ENCODE results near the gene EBF4. TPM values are rescaled to one million over a fixed set of nuclear protein-coding genes. Genes with fewer than 3 reads are reported as not detected.

The EBF4 gene, protein sequence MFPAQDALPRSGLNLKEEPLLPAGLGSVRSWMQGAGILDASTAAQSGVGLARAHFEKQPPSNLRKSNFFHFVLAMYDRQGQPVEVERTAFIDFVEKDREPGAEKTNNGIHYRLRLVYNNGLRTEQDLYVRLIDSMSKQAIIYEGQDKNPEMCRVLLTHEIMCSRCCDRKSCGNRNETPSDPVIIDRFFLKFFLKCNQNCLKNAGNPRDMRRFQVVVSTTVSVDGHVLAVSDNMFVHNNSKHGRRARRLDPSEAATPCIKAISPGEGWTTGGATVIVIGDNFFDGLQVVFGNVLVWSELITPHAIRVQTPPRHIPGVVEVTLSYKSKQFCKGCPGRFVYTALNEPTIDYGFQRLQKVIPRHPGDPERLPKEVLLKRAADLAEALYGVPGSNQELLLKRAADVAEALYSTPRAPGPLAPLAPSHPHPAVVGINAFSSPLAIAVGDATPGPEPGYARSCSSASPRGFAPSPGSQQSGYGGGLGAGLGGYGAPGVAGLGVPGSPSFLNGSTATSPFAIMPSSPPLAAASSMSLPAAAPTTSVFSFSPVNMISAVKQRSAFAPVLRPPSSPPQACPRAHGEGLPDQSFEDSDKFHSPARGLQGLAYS
- total RNA-seq, result 0.87 and 3.8 TPM in 2 replicates

DNA sequence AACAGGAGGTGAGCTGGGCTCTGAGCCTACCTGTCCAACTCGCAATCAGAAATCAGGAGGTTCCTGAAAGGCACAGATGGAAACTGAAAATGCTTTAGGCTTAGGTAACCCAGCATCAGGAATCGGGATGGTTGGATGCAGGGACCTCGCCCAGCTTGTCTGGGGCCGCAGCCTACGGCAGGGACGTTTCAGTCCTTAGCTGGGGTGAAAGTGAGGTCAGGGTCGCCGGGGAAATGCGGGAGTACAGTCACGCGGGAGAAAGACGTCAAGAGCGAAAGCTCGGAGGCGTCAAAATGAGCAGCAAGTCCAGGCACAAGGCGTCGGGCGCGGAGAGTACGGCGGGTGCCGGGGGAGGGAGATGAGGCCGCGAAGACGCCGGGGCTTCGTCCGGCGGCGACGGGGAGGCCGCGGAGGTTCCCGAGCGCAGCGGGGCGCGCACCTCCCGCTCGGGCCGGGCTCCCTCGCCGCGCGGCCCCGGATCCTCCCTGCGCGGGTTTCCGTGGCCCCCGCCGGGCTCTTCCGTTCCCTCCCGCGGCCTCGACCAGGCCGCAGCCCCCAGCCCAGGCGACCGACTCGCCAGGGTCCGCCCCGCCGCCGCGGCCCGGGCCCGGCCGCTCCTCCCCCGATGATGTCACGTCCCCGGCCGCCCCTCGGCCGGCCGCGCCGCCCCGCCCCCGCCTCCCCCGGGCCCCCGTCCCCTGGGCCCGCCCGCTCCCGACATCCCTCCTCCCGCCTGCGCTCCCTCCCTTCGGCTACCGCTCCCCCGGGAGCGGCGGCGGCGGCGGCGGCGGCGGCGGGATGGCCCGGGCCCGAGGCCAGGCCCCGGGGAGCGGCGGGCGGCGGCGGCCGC, at the start of gene EBF4:
TSS of gene EBF4 (plus strand) at position 745 of the 850 bp plus-strand sequence. CDS start 866 bp downstream, outside the sequence.
- DNase-seq (ENCODE audit: low read depth in 2 of 2), result peak in 1 of 2 donors; percentile 57

DNA sequence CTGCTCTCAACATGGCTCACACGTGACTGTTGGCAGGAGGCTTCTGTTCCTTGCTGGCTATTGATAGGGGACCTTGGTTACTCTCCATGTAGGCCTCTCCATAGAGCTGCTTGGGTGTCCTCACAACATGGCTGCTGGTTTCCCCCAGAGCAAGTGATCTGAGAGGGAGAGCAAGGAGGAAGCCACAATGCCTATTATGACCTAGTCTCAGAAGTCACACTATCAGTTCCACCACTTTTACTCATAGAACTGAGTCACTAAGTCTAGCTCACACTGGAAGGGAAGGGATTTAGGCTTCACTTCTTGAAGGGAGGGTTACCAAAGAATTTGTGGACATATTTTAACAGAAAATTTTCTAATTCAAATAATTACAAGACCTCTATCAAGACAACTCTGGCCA, 48.9 kb upstream of the EBF4 start:
- no peak for DNase-seq (ENCODE audit: low read depth in 2 of 2)

DNA sequence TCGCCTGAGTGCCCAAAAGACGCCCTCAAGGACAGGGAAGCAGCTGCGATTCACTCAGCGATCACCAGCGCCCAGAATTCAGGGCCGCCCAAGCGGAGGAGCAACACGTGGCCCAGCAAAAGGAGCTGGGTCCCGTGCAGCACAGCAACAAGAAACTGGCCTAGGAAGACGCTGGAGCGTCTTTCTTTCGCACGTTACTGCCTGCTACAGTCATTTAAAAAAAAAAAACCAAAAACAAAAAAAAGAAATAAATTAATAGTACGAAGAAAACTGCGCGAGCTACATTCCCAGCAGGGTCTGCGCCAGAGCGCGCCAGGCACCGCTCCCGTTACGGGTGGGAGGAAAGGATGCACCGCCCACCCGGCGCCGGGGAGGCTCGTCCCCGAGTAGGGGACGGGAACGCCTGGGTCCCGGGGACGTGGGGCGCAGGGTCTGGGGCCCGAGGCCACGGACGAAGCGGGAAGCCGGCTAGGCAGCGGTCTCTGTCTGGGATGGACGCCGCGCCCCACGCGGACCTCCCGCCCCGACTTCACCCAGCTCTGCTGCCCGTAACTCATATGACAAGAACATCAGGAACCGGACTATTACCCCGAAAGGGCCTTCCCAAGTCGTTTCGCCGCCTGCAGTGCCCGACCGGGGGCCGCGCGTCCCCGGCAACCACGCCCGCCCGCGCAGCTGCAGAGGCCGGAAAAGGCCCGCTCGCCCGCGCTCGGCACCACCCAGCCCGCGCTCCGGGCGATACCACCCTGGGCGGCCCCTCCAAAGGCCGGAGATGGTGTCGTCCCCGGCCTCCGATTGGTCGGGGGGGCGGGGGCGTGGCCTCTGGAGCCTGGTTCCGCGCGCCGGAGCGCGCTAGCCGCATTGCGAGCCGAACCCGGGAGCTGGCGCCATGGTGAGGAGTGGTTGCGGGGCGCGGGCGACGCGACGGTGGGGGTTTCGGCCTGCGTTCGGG, 40.5 kb upstream of the EBF4 start, which contains the start of gene NOP56:
TSS of gene NOP56 (plus strand) at position 861 of the 952 bp plus-strand sequence. CDS start at position 890, 29 bp downstream.
- DNase-seq (ENCODE audit: low read depth in 2 of 2), result peak; percentile 93 to 94

DNA sequence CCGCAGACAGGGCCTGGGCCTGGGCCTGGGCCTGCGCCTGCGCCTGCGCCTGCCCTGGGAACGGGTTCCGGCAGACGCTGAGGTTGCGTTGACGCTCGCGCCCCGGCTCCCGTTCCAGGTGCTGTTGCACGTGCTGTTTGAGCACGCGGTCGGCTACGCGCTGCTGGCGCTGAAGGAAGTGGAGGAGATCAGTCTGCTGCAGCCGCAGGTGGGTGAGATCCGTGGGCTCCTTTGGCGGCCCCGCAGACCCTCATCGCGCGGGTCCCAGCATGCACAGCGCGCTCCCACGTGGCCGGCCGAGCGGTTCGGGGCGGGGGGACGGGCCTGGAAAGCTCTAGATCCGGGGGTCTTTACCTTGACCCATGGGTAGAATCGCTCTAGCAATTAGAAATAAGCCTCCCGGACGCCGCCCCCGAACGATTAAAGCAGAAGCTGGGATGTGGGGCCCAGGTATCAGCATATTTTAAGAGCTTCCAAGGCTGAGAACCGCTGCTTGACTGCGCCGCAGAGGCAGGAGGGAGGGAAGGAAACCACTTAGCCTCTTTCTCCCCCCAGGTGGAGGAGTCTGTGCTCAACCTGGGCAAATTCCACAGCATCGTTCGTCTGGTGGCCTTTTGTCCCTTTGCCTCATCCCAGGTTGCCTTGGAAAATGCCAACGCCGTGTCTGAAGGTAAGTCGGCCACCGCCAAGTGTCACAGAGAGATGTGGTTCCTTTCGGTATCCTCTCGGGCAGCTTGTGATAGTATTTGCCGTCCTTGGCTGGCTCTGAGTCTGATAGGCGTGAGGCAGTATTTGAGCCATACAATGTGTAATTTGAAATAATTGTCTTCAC, 39.6 kb upstream of the EBF4 start:
- DNase-seq (ENCODE audit: low read depth in 2 of 2), result peak; percentile 16 to 33

DNA sequence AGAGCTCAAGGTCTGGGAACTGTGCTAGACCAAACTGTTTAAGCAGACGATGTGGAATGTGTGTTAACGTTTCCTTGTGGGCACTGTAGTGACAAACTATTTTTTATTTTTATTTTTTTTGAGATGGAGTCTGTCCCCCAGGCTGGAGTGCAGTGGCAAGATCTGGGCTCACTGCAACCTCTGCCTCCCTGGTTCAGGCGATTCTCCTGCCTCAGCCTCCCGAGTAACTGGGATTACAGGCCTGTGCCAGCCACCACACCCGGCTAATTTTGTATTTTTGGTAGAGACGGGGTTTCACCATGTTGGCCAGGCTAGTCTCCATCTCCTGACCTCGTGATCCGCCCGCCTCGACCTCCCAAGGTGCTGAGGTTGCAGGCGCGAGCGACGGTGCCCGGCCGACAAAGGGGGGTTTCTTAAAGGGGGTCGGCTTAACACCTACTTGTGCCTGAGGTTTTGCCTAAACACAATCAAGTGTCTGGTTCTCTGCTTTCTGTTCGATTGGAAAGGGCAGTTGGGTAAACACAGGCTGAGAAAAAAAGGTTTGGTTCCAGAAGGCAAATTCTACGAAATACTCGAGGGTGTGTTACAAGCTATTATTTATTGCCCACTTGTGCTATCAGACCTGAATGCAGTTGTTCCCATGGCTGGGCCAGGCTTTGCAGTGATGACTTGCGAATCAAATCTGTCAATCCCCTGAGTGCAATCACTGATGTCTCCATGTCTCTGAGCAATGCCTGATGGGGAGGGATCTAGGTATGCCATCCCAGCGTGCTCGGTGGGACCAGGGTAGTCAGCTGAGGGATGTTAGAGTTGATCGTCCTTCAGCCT, 38.8 kb upstream of the EBF4 start:
- no peak for DNase-seq (ENCODE audit: low read depth in 2 of 2)

DNA sequence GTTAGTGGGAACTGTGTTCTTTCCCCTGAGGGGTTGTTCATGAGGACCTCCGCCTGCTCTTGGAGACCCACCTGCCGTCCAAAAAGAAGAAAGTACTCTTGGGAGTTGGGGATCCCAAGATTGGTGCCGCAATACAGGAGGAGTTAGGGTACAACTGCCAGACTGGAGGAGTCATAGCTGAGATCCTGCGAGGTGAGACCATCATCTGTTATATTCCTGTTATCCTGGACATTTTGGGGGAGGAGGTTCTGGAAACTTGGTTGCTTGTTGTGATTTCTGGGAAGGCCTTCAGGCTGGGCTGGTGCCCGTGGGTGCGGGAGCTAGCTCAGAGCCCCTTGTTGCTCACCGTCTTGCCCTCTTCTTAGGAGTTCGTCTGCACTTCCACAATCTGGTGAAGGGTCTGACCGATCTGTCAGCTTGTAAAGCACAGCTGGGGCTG, 38.2 kb upstream of the EBF4 start:
- no peak for DNase-seq (ENCODE audit: low read depth in 2 of 2)

DNA sequence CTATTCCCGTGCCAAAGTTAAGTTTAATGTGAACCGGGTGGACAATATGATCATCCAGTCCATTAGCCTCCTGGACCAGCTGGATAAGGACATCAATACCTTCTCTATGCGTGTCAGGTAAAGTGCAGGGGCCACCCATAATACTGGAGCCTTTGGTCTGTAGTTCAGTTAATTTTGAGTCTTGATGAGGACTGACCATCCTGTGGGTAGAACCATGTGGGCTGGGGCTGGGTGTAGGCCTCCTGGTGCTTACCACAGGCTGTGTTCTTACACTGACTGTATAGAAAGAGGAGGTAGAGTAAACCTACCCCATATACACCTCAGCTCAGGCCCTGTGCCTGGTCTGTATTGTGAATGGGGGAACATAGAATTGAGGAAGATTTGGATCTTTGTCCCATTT, 37.7 kb upstream of the EBF4 start:
- no peak for DNase-seq (ENCODE audit: low read depth in 2 of 2)

DNA sequence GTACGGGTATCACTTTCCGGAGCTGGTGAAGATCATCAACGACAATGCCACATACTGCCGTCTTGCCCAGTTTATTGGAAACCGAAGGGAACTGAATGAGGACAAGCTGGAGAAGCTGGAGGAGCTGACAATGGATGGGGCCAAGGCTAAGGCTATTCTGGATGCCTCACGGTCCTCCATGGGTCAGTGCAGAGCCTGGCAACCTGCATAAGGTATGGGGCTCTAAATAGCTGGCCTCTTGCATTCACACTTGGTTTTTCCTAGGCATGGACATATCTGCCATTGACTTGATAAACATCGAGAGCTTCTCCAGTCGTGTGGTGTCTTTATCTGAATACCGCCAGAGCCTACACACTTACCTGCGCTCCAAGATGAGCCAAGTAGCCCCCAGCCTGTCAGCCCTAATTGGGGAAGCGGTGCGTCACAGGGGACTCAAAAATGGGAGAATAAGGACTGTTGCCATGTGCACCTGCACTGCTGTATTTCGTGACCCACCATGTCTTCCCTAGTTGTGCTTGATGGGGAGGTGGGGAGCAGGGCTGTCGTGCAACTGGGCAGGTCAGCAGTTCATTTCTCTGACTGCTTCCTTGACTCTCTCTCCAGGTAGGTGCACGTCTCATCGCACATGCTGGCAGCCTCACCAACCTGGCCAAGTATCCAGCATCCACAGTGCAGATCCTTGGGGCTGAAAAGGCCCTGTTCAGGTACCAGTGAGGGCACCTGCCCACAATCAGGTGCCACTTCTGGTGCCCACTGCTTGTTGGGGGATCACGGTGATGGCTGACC, 37.1 kb upstream of the EBF4 start:
- DNase-seq (ENCODE audit: low read depth in 2 of 2), result no peak

DNA sequence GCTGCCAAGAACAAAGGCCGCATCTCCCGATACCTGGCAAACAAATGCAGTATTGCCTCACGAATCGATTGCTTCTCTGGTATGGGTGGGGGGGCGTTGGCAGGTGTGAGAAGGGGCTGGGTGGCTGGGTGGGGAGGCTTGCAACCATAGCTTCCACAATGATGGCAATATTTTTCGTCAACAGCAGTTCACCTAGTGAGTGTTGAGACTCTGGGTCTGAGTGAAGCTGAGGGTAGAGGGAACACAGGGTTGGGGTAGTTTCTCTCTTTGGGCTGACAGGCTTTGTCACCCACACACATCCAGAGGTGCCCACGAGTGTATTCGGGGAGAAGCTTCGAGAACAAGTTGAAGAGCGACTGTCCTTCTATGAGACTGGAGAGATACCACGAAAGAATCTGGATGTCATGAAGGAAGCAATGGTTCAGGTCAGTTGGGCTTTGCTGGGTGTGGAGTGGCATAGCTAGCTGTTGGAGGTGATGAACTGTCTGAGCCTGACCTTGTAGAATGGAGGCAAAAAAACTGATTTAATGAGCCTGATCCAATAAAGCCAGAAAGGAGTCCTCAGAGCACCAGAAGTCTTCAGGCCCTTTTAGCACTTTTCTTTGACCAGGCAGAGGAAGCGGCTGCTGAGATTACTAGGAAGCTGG, 36.0 kb upstream of the EBF4 start:
- DNase-seq (ENCODE audit: low read depth in 2 of 2), result no peak

DNA sequence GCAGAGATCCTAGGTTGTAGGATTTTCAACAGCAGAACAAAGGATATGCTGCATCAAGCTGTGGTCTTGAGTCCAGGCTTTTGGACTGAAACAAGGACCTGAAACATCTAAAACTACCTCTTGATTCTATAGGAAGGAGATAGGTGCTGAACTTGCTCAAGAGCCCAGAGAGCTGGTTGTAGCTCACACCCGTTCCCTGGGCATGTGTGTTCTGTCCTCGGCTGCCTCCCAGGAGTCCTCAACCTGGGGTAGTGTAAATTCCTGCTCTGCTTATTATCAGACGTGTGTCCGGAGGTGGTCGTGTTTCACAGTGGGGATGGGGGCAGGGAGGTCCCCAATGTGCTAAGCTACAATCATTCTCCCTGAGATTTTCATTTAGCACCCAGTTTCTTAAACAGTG, 35.3 kb upstream of the EBF4 start:
- no peak for DNase-seq (ENCODE audit: low read depth in 2 of 2)

DNA sequence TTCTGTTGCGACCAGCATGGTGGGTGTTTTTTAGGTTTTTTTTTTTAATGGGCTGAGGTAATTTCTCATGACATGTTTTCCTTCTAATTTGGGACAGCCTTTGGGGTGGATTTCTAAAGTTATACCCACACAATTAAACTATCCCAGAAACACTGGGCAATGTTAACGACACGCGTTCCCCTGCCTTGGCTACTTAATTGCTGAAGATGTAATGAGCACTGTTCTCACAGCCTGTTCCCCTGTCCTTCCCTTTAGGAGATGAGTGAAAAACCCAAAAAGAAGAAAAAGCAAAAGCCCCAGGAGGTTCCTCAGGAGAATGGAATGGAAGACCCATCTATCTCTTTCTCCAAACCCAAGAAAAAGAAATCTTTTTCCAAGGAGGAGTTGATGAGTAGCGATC, 34.9 kb upstream of the EBF4 start:
- no peak for DNase-seq (ENCODE audit: low read depth in 2 of 2)

DNA sequence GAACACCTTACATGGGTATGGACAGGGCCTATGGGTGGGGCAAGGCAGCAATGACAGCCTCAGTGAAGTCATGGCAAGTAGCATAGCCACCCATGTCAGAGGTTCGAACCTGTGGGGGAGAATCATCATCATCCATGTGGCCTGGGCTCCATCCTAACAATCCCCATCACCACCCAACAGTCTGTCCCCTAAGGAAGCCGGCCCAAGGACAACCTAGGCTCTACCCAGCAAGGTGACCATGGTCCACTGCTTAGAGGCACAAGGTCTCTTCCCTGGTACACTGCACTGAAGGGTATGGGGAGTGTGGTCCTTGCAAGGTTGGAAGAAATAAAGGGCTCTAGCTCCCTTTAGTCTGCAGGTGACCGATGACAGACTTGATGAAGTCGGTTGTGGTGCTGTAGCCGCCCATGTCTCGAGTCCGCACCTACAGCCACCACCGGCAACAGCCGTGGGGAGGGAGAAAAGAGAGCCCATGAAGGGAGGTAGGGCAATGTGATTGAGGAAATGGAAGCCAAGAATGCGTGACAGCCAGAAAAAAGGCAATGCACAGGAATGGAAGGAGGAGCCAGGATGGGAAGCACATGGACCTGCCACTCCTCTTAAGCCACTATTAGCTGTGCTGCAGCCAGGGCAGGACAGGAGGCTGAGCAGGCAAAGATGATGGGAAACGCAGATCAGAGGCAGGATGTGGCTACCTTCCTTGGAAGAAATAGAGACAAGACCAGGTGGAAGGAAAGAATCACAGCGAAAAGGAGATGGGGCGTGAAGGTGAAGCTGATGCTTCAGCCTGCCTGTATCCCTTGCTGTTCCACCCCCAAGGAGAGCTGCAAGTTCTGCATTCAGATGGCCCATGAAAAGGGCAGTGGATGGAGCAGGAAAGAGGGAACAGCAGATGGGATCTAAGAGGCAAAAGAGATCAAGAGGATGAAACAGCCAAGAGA, 33.9 kb upstream of the EBF4 start:
- no peak for DNase-seq (ENCODE audit: low read depth in 2 of 2)

DNA sequence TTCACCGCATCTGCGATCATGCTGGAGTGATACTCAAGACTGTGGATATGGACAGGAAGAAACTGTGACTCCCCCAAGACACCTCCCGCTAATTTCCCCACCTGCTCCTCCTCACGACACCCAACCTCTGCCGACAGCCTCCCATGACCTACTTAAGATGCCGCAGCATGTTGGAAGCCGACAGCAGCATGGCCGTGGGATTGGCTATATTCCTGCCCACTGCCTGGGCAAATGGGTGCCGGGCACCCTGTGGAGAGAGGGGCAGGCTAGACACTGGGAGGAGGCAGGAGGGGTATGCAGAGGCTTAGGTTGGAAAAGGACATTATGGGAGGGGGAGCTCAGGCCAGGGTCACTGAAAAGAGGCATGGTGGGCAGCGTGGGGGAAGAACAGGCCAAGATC, 33.0 kb upstream of the EBF4 start:
- no peak for DNase-seq (ENCODE audit: low read depth in 2 of 2)

DNA sequence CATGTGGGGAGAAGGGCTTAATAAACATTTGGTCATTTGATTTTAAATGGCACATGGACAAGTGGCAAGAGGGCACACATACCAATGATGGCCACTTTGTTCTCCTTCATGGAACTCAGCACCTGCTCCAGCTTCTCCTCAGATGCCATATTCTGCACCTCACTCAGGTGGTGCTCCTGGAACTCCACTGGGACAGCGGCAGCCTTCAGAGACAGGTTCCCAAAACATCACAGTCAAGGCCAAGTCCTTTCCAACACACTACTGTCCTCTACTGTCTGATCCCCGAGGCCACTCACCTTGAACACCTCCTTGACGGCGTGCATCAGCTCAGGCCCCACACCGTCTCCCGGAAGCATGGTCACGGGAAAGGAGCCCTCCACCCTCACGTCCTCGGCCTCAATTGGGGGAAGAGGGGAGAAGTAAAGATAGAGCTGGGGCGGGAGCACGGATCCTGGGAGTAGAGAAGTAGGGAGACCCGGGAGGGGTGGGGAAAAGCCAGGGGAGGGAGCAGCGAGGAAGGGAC, 29.2 kb upstream of the EBF4 start:
- no peak for DNase-seq (ENCODE audit: low read depth in 2 of 2)

DNA sequence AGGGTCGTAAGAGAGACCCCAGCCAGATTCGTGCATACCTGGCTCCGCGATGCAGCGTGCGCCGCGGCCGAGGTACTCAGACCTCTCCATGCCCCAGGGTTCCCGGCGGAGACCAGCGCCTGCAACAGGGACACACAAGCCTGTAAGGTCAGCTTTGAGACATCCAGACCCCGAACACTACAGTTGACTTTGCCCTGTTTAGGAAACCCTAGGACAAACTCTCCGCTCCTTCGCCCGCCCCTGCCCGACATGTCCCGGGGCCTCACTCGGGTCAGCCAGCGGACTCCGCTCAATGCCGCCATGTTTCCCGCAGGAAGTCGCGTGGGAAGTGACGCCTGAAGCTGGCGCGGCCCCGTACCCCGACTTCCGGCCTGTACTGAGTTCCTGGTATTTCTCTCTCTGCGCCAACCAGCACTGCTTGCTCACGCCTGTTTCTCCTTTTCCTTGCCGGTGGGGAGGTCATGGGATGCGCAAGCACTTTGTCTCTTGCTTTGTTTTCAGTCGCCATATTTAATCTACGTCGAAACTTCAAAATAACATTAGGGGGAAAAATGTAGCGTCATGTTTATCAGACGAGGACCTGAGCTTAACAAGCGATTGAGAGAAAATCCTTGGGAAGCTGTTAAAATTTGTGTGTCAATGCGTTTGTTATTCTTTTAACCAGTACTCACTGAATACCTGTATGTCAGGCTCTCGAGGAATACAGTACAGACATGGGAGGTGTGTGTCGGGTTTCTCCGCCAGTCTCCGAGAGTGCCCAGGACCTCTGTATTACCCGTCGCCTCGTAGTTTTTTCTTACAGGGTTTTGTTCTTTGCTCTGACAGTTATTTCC, 28.5 kb upstream of the EBF4 start, which contains the start of gene IDH3B:
TSS of gene IDH3B (minus strand) at position 330 of the 833 bp plus-strand sequence. CDS start at position 302, 28 bp downstream.
- peak; percentile 93 to 96 for DNase-seq (ENCODE audit: low read depth in 2 of 2)

Data from lung microvascular endothelial cell (primary cell).